Coronary artery (tissue), 2 donors: ENCODE data around the gene TMEM258.

Experiments
- DNase-seq: peaks from one replicate; pipeline ENCODE4 v3.0.0-alpha.2; 2017; ENCODE audit warnings: low spot score
- H3K27ac ChIP-seq, 2 donors: fragments of 200-600 bp; sonication (generic); one replicate each; pipeline ENCODE4 v1.5.1; 2016 to 2019
- H3K4me3 ChIP-seq: fragments of 200-600 bp; sonication (generic); 2 replicates; pipeline ENCODE4 v1.5.1; 2016; ENCODE audit warnings: mild to moderate bottlenecking, moderate library complexity
- TF ChIP-seq, protein P1 (sequence below): fragments of 200-600 bp; sonication (generic); IDR thresholded peaks from one replicate; pipeline ENCODE4 v1.5.1; 2019; ENCODE audit warnings: antibody characterized with exemption

TMEM258 gene

DNA sequence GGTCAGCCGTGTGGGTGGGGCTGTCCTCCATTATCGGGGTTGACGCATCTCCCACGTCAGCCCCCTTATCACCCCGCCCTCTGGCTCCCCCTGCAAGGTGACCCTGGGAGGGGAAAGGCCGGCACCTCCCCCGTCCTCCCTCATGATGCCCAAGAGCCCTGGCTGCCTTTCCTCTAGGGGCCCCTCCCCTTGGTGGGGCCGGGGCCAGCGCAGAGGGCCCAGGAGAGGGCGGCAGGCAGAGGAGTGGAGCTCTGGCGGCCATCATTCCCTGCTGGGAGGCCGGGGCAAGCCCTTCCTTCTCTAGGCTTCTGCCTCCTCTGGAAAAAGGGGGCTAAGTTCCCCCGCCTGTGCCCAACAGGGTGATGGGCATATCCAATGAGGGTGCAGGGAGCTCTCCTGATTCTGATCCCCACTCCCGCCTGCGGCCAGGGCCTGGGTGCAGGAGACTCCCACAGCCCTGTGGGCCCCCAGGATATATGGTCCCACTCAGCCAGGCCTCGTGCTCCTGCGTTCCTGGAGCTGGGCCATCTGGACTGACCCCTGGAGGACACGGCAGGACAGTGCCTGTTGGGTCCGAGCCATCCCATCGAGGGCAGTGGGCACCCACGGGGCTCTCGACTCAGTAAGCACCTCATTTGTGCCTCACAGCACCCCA, 27.7 kb downstream of the TMEM258 start:
- H3K4me3 ChIP-seq = no peak overlapping the region
- H3K27ac ChIP-seq = no peak overlapping the region
- TF ChIP-seq, protein P1, sequence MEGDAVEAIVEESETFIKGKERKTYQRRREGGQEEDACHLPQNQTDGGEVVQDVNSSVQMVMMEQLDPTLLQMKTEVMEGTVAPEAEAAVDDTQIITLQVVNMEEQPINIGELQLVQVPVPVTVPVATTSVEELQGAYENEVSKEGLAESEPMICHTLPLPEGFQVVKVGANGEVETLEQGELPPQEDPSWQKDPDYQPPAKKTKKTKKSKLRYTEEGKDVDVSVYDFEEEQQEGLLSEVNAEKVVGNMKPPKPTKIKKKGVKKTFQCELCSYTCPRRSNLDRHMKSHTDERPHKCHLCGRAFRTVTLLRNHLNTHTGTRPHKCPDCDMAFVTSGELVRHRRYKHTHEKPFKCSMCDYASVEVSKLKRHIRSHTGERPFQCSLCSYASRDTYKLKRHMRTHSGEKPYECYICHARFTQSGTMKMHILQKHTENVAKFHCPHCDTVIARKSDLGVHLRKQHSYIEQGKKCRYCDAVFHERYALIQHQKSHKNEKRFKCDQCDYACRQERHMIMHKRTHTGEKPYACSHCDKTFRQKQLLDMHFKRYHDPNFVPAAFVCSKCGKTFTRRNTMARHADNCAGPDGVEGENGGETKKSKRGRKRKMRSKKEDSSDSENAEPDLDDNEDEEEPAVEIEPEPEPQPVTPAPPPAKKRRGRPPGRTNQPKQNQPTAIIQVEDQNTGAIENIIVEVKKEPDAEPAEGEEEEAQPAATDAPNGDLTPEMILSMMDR = no peak
- DNase-seq = no peak

DNA sequence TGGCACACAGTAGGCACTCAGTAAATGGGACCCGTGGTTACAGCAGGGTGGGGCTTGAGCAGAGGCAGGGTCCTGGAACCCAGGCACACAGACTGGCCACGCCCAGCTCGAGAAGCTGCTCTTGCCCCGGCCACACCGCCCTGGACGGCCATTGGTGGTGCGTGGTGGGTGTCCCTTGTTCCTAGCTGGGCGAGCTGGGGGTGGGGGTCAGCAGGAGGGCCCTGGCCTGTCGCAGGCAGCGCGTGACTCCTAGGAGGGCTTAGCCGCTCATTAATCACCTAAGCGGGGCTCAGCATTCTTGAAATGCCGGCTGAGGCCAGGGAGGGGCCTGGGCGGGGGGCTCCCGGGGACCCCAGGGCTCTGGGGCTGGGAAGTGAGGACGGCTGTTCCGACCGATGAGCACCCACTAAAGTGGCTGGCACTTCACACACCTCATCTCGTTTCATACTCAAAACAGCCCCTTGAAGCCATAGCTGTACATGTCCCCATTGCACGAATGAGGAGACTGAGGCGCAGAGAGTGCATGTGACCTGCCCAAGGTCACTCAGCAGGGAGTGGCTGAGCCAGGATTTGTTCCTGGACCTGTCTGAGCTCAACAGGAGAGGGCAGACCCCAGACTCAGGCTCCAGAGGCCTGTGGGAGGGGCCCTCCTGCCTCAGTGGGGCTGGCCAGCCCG, 28.3 kb downstream of the TMEM258 start:
- Histone ChIP-seq H3K4me3 (no peak overlapping the region), H3K27ac (no peak overlapping the region)
- no peak for DNase-seq
- TF ChIP-seq, protein P1 = no peak

DNA sequence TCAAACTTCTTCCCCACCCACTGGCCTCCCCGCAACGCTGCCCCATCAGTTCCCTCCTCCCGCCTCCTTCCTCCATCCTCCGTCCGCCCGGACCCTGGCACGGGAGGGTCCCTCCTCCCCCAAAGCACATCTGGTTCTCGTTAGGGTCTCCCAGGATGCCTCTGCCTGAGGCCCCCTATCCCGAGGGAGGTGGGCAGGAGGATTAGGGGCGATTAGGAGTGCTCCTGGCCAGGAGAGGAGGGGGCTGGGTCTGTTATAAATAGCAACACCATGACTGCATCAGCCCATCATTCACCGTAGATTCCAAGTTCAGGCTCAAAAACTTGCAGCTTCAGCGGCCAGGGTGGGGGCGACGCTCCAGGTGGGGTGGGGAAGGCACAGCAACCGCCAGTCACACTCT, 29.6 kb downstream of the TMEM258 start:
- no peak overlapping the region for H3K27ac ChIP-seq

DNA sequence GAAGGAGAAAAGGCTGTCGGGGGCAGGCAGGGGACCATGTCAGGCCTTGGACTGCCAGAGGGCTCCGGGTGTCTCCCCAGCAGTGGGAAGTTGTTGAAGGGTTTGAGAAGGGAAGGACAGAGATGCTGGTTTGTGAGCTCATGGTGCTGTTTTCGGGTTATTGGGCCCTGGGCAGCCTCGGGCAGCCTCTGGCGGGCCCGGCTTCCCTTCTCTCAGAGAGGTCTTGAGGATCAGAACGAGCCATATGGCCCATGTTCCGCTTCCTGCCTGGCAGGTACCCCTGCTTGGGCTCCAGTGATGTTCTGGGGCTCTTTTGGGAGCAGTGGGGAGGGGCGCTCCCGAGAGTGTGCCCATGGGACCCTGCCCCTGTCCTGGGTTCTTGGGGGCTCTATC, 30.2 kb downstream of the TMEM258 start:
- H3K27ac ChIP-seq = no peak overlapping the region
- no peak for DNase-seq
- TF ChIP-seq, protein P1 = no peak
- no peak overlapping the region for H3K4me3 ChIP-seq

More for the DNA sequence above, 29.6 kb downstream of the TMEM258 start:
- TF ChIP-seq, protein P1 = no peak
- DNase-seq = no peak
- no peak overlapping the region for H3K4me3 ChIP-seq

DNA sequence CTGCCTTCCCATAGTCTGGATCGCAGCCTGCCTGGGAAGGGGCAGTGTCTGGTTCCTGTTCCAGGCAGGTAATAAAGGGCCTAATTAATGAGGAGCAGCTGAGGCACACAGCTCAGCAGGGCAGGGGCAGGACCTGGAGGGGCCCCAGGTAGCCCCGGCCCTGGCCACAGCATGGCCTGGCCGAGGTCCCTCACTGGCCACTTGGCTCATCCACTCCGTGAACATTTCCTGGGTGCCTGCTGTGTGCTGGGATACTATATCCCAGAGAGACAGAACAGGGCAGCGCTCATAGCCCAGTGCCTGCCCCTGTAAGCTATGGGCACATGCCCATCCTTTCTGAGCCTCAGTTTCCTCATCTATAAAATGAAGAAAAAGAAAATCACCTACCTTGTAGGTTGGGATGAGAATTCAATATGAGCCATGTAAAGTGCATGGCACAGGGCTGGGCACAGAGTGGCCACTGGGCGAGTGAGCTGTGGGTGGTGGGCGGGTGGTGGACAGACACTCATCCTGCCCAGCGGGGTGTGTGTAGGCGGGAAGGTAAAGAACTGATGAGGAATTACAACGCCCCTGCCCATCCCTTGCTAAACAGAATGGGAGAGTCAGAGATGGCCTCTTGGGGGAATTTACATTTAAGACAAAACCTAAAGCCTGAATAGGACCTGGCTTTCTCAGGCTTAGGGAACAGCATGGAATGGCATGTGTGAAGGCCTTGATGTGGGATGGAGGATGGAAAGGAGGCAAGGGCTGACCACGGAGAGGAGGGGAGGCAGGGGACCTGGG, 30.8 kb downstream of the TMEM258 start:
- TF ChIP-seq, protein P1 = no peak
- Histone ChIP-seq H3K27ac (no peak overlapping the region), H3K4me3 (no peak overlapping the region)
- no peak for DNase-seq

DNA sequence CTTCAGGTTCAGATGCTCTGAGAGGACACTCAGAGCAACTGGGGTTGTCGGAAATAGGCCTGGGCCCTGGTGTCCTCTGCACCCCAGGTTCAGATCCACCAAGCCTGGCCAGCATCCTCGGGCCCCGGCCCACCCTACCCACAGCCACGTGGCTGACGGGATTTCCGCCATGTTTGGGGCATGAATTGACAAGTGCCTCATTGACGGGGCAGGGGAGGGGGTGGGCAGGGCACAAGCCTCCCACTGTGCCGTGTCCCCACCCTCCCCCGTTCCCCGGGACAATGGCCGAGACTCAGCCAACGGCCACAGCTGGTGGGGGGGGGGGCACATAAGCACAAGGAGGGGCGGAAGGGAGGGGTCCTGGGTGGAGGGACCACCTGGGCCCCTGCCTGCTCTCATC, 31.5 kb downstream of the TMEM258 start:
- DNase-seq = no peak
- TF ChIP-seq, protein P1 = no peak

More for the DNA sequence above, 31.5 kb downstream of the TMEM258 start:
- no peak overlapping the region for H3K27ac ChIP-seq
- H3K4me3 ChIP-seq = no peak overlapping the region
